ENCODE measurements around the gene PCDHGC4.

GRCh38 chr5:141518618-141519015 is 33.8 kb downstream of the PCDHGC4 start:
- TF ChIP-seq CTCF (IDR thresholded peaks at IDR 0.05) (no peak), POLR2AphosphoS5 (IDR thresholded peaks at IDR 0.05) (no peak)
